Fibroblast of lung (primary cell): ENCODE data around the gene MYEOV.

Source experiments
- CTCF ChIP-seq, 2 donors: IDR thresholded peaks in 1 of 2; conservative IDR thresholded peaks in 1 of 2; 1 replicate in 1 of 2; 2 replicates in 1 of 2; pipeline ENCODE4 v1.5.1; 2011 to 2012; ENCODE audit warnings: low read length in 2 of 2, control low read depth in 1 of 2, inconsistent platforms in 1 of 2, low read depth in 1 of 2, mild to moderate bottlenecking in 1 of 2
- EZH2 ChIP-seq: IDR thresholded peaks from 2 replicates; pipeline ENCODE4 v1.5.1; 2012; ENCODE audit warnings: low read length, control low read depth, mild to moderate bottlenecking; ENCODE audit errors: missing control alignments

GRCh38 chr11:69339983-69340565 lies 46.1 kb downstream of the MYEOV start:
- TF ChIP-seq CTCF (conservative IDR thresholded peaks at IDR 0.05 in 1 of 2, IDR thresholded peaks at IDR 0.05 in 1 of 2; ENCODE audit: low read depth in 1 of 2, low read length in 2 of 2) (no peak), EZH2 (no peak)
